Measurements from ENCODE around the gene SAG.
"Not testable (repeated sequence)": the region's sequence is repeated elsewhere in the genome, so short reads cannot be mapped to it uniquely, and the experiment has no call there.

The SAG gene

GRCh38 chr2:233329489-233330135 is 22.0 kb downstream of the SAG start:
- TF ChIP-seq CTCF (conservative IDR thresholded peaks at IDR 0.05), result no peak

GRCh38 chr2:233331536-233331935 is 23.9 kb downstream of the SAG start:
- no peak for TF ChIP-seq CTCF (conservative IDR thresholded peaks at IDR 0.05)
- no peak overlapping the region for H3K27ac ChIP-seq

More at GRCh38 chr2:233329489-233330135, 22.0 kb downstream of the SAG start:
- no peak overlapping the region for H3K27ac ChIP-seq

GRCh38 chr2:233332125-233332524 is 24.5 kb downstream of the SAG start:
- no peak overlapping the region for H3K27ac ChIP-seq
- no peak for TF ChIP-seq CTCF (conservative IDR thresholded peaks at IDR 0.05)

- no peak overlapping the region for H3K27ac ChIP-seq
- TF ChIP-seq CTCF (conservative IDR thresholded peaks at IDR 0.05), result no peak
Observed at GRCh38 chr2:233334915-233335314, 27.3 kb downstream of the SAG start.

GRCh38 chr2:233336091-233336490 is 28.5 kb downstream of the SAG start:
- not testable (repeated sequence) for H3K27ac ChIP-seq

GRCh38 chr2:233336541-233336940 is 28.9 kb downstream of the SAG start:
- TF ChIP-seq CTCF (conservative IDR thresholded peaks at IDR 0.05), result no peak

GRCh38 chr2:233338046-233338445 is 30.4 kb downstream of the SAG start:
- no peak overlapping the region for H3K27ac ChIP-seq
- no peak for TF ChIP-seq CTCF (conservative IDR thresholded peaks at IDR 0.05)

More at GRCh38 chr2:233336541-233336940, 28.9 kb downstream of the SAG start:
- H3K27ac ChIP-seq, result no peak overlapping the region

GRCh38 chr2:233338812-233339368 is 31.3 kb downstream of the SAG start:
- no peak overlapping the region for H3K27ac ChIP-seq

More at GRCh38 chr2:233338812-233339368, 31.3 kb downstream of the SAG start:
- TF ChIP-seq CTCF (conservative IDR thresholded peaks at IDR 0.05), result no peak

All from VCaP (cell line).